ENCODE measurements around the gene RALA. TPM values are rescaled to one million over a fixed set of nuclear protein-coding genes. Genes with fewer than 3 reads are reported as not detected.

The RALA gene
- total RNA-seq, 1 experiment from 2014 or later: 41.7 TPM

DNA sequence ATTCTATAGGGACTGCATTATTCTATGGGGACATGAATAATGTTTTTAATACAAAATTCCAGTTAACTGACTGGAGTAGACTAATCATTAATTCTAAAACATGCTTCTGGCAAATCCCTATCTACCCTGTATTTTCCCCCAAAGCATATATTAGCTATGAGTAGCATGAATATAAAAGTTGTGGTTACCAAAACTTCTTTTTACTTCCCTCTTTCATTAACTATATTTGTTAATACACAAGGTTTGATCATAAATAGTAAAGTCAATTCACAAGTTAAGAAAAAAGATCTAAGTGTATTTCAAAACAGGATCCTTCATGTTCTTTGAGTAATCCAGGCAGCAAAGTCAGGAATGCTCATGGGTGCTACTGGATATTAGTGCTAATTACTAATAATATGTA, 2.9 kb upstream of the RALA start:
- POLR2A ChIA-PET: no interaction called here
- intact Hi-C loops (cut with micrococcal nuclease; ENCODE audit: unreplicated experiment): loop anchor here (5.0 kb wide), 2 partner anchors 67 to 112 kb away; no protein-coding TSS in a partner anchor
- Mint-ChIP-seq H3K27ac (ENCODE audit: unreplicated experiment) (no peak overlapping the region), H3K4me3 (ENCODE audit: unreplicated experiment) (no peak overlapping the region), H3K36me3 (ENCODE audit: insufficient read depth, unreplicated experiment) (peaks cover 11% of the 10 kb centered on the region), H3K27me3 (ENCODE audit: insufficient read depth, unreplicated experiment) (no peaks in the 10 kb centered on the region), H3K4me1 (ENCODE audit: low read depth, unreplicated experiment) (peaks cover 47% of the 10 kb centered on the region), H3K9me3 (ENCODE audit: unreplicated experiment) (no peaks in the 10 kb centered on the region)
- Histone ChIP-seq H3K4me3 (ENCODE audit: low read depth, low read length) (no peak overlapping the region), H3K36me3 (ENCODE audit: control insufficient read depth, insufficient read depth, low read length) (no peaks in the 10 kb centered on the region), H3K9me3 (no peaks in the 10 kb centered on the region), H3K4me1 (peaks cover 19% of the 10 kb centered on the region), H3K27me3 (replicated peaks; ENCODE audit: control insufficient read depth, insufficient read depth, low read length) (no peaks in the 10 kb centered on the region)
- TF ChIP-seq, protein P1, sequence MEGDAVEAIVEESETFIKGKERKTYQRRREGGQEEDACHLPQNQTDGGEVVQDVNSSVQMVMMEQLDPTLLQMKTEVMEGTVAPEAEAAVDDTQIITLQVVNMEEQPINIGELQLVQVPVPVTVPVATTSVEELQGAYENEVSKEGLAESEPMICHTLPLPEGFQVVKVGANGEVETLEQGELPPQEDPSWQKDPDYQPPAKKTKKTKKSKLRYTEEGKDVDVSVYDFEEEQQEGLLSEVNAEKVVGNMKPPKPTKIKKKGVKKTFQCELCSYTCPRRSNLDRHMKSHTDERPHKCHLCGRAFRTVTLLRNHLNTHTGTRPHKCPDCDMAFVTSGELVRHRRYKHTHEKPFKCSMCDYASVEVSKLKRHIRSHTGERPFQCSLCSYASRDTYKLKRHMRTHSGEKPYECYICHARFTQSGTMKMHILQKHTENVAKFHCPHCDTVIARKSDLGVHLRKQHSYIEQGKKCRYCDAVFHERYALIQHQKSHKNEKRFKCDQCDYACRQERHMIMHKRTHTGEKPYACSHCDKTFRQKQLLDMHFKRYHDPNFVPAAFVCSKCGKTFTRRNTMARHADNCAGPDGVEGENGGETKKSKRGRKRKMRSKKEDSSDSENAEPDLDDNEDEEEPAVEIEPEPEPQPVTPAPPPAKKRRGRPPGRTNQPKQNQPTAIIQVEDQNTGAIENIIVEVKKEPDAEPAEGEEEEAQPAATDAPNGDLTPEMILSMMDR (IDR thresholded peaks at IDR 0.05; ENCODE audit: insufficient read depth in 1 of 2, low read depth in 1 of 2, low read length in 1 of 2, severe bottlenecking in 1 of 2, unreplicated experiment in 1 of 2): no peak
- BruUV-seq (replicated peaks): no TSS peak
- CTCF ChIA-PET: no interaction called here
- DNase-seq: no peak

DNA sequence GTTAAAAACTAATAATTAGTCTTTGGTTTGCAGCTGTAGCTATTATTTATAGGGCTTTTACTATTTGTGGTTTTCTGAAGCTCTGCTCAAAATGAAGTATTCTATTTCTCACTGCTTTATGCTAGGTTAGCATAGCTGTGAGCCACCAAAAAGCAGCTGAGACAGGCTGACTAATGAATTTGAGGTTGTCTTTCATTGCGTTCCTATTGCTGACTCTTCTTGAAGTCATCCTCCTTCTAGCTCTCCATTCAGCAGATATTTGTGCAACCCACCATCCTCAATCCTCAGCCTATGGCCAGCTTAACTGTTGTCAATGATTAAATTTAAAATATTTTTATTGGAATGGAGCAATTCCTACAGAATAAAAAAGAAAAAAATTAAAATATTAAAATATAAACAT, 2.1 kb upstream of the RALA start:
- POLR2A ChIA-PET: no interaction called here
- Mint-ChIP-seq H3K27ac (ENCODE audit: unreplicated experiment) (no peak overlapping the region), H3K4me3 (ENCODE audit: unreplicated experiment) (no peak overlapping the region), H3K9me3 (ENCODE audit: unreplicated experiment) (no peaks in the 10 kb centered on the region), H3K27me3 (ENCODE audit: insufficient read depth, unreplicated experiment) (no peaks in the 10 kb centered on the region), H3K4me1 (ENCODE audit: low read depth, unreplicated experiment) (peaks cover 43% of the 10 kb centered on the region), H3K36me3 (ENCODE audit: insufficient read depth, unreplicated experiment) (peaks cover 11% of the 10 kb centered on the region)
- Histone ChIP-seq H3K36me3 (ENCODE audit: control insufficient read depth, insufficient read depth, low read length) (peaks cover 1% of the 10 kb centered on the region; the same call in 1 of the 2 replicates), H3K4me3 (ENCODE audit: low read depth, low read length) (no peak overlapping the region), H3K9me3 (no peaks in the 10 kb centered on the region), H3K4me1 (peaks cover 14% of the 10 kb centered on the region), H3K27me3 (replicated peaks; ENCODE audit: control insufficient read depth, insufficient read depth, low read length) (no peaks in the 10 kb centered on the region)
- CTCF ChIA-PET: no interaction called here
- no TSS peak for BruUV-seq (replicated peaks)
- DNase-seq: no peak
- TF ChIP-seq, protein P1 (IDR thresholded peaks at IDR 0.05; ENCODE audit: insufficient read depth in 1 of 2, low read depth in 1 of 2, low read length in 1 of 2, severe bottlenecking in 1 of 2, unreplicated experiment in 1 of 2): no peak
- intact Hi-C loops (cut with micrococcal nuclease; ENCODE audit: unreplicated experiment): loop anchor here (5.0 kb wide), 2 partner anchors 66 to 111 kb away; no protein-coding TSS in a partner anchor

DNA sequence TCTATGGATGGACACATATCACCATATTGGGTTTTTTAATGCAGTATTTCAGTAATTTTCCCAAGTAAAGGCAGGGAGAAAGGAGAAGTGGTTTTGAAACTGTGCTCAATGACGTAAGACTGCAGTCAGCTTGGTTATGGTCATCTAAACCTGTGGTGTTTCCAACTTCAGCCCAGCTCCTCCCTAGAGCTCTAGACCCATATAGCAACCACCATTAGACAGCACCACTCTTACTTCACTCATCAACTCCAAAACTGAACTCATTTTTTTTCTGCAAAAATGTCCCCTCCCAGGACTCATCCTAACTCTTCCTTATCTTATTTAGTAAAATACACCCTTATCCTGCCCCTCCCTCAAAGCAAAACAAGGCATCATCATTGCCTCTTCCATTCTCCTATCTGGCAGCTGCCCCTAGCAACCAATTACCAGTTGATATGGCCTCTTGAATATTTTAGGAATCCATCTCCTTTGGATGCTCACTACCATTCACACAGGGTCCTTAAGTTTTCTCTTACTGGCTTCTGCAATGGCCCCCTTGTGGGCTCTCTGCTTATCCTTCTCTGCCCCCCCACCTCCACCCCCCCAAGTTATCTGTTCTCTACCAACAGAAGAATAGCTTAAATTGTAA, 1.5 kb upstream of the RALA start:
- CTCF ChIA-PET: no interaction called here
- H3K4me3 Mint-ChIP-seq (ENCODE audit: unreplicated experiment): peak overlapping the region; percentile 84
- peaks cover 11% of the 10 kb centered on the region for H3K36me3 Mint-ChIP-seq (ENCODE audit: insufficient read depth, unreplicated experiment)
- H3K4me1 Mint-ChIP-seq (ENCODE audit: low read depth, unreplicated experiment): peaks cover 41% of the 10 kb centered on the region
- POLR2A ChIA-PET: interaction anchor here (2.5 kb wide), 1 partner anchor 41 kb away, joined by 13 read pairs; no protein-coding TSS in a partner anchor
- H3K27me3 Mint-ChIP-seq (ENCODE audit: insufficient read depth, unreplicated experiment): no peaks in the 10 kb centered on the region
- peaks cover 2% of the 10 kb centered on the region; the same call in 1 of the 2 replicates for H3K36me3 ChIP-seq (ENCODE audit: control insufficient read depth, insufficient read depth, low read length)
- TF ChIP-seq, protein P1 (IDR thresholded peaks at IDR 0.05; ENCODE audit: insufficient read depth in 1 of 2, low read depth in 1 of 2, low read length in 1 of 2, severe bottlenecking in 1 of 2, unreplicated experiment in 1 of 2): no peak
- no TSS peak for BruUV-seq (replicated peaks)
- no peak for DNase-seq
- no peaks in the 10 kb centered on the region for H3K9me3 ChIP-seq
- H3K27ac Mint-ChIP-seq (ENCODE audit: unreplicated experiment): no peak overlapping the region
- no peaks in the 10 kb centered on the region for H3K9me3 Mint-ChIP-seq (ENCODE audit: unreplicated experiment)
- intact Hi-C loops (cut with micrococcal nuclease; ENCODE audit: unreplicated experiment): loop anchor here (5.0 kb wide), 2 partner anchors 65 to 110 kb away; no protein-coding TSS in a partner anchor
- H3K27me3 ChIP-seq (replicated peaks; ENCODE audit: control insufficient read depth, insufficient read depth, low read length): no peaks in the 10 kb centered on the region
- H3K4me3 ChIP-seq (ENCODE audit: low read depth, low read length): peak overlapping the region; percentile 90
- peaks cover 14% of the 10 kb centered on the region for H3K4me1 ChIP-seq

Measured in Caco-2 (cell line).